ENCODE data around the gene SPRED2.

Gene SPRED2

GRCh38 chr2:65381607-65382051 is 50.8 kb downstream of the SPRED2 start:
- no peak for DNase-seq
- TF ChIP-seq POLR2A (IDR thresholded peaks at IDR 0.05; ENCODE audit: low read length) (no peak), GATA1 (IDR thresholded peaks at IDR 0.05; ENCODE audit: low read depth, low read length) (no peak)

GRCh38 chr2:65380255-65380654 is 52.1 kb downstream of the SPRED2 start:
- DNase-seq = no peak

GRCh38 chr2:65379721-65380171 is 52.7 kb downstream of the SPRED2 start:
- TF ChIP-seq GATA1 (IDR thresholded peaks at IDR 0.05; ENCODE audit: low read depth, low read length) (no peak), POLR2A (IDR thresholded peaks at IDR 0.05; ENCODE audit: low read length) (no peak)
- no peak for DNase-seq

More at GRCh38 chr2:65380255-65380654, 52.1 kb downstream of the SPRED2 start:
- no peak for TF ChIP-seq GATA1 (IDR thresholded peaks at IDR 0.05; ENCODE audit: low read depth, low read length)
- no peak for TF ChIP-seq POLR2A (IDR thresholded peaks at IDR 0.05; ENCODE audit: low read length)

- TF ChIP-seq GATA1 (IDR thresholded peaks at IDR 0.05; ENCODE audit: low read depth, low read length) (no peak), POLR2A (IDR thresholded peaks at IDR 0.05; ENCODE audit: low read length) (no peak)
- no peak for DNase-seq
Measured at GRCh38 chr2:65379223-65379622, 53.2 kb downstream of the SPRED2 start.

DNA sequence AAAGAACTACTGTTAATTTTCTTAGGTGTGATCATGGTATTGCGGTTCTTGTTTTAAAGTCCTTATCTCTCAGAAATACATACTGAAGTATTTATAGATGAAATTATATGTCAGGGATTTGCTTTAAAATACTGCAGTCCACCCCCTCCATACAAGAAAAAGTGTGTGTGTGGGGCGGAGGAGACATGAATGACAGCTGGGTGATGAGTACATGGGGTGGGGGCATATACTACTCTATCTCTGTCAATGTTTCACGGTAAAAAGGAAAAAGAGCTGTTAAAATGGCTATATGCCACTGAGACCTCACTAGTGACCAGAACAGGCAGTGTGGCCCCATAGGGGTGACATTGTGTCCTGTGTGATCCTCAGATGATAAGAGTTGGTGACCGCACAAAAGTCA is 54.1 kb downstream of the SPRED2 start:
- no peak for TF ChIP-seq GATA1 (IDR thresholded peaks at IDR 0.05; ENCODE audit: low read depth, low read length)
- TF ChIP-seq POLR2A (IDR thresholded peaks at IDR 0.05; ENCODE audit: low read length) = no peak
- no peak for DNase-seq

DNA sequence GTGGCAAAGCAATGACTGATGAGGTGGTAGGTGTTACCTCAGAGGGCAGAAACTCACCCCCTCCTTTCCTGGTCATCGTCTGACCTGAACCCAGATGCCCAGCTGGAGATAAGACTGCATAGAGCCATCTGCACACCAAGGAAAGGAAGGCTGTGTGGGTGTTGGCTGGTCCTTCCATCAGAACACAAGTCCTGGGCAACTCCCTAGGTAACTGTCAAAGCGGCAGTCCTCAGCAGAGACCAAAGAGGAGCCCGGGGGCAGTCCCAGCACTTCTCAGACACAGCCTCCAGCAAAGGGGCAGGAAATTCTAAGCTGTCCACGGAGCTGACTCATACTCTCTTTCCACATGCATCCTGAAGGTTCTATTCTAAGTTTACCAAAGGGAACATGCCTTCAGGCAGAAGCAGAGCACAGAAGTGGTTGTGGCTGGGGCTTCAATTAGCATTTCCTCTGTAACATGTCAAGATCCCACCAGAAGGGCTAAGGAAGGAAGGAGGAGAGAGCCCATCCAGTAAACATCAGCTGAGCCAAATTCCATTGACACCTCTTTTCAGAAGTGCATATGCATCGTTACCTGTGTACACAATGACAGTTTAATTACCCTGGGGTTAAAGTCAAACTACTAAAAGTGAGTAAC is 54.7 kb downstream of the SPRED2 start:
- TF ChIP-seq GATA1 (IDR thresholded peaks at IDR 0.05; ENCODE audit: low read depth, low read length) (no peak), POLR2A (IDR thresholded peaks at IDR 0.05; ENCODE audit: low read length) (no peak)
- peak in 1 of 2 experiments; percentile 31 for DNase-seq

- TF ChIP-seq POLR2A (IDR thresholded peaks at IDR 0.05; ENCODE audit: low read length) (no peak), GATA1 (IDR thresholded peaks at IDR 0.05; ENCODE audit: low read depth, low read length) (no peak)
- DNase-seq = no peak
Measured at GRCh38 chr2:65375723-65376122, 56.7 kb downstream of the SPRED2 start.

GRCh38 chr2:65374999-65375398 is 57.4 kb downstream of the SPRED2 start:
- no peak for TF ChIP-seq GATA1 (IDR thresholded peaks at IDR 0.05; ENCODE audit: low read depth, low read length)
- no peak for TF ChIP-seq POLR2A (IDR thresholded peaks at IDR 0.05; ENCODE audit: low read length)
- DNase-seq = no peak

GRCh38 chr2:65374575-65374974 is 57.8 kb downstream of the SPRED2 start:
- no peak for TF ChIP-seq POLR2A (IDR thresholded peaks at IDR 0.05; ENCODE audit: low read length)
- TF ChIP-seq GATA1 (IDR thresholded peaks at IDR 0.05; ENCODE audit: low read depth, low read length) = no peak

DNA sequence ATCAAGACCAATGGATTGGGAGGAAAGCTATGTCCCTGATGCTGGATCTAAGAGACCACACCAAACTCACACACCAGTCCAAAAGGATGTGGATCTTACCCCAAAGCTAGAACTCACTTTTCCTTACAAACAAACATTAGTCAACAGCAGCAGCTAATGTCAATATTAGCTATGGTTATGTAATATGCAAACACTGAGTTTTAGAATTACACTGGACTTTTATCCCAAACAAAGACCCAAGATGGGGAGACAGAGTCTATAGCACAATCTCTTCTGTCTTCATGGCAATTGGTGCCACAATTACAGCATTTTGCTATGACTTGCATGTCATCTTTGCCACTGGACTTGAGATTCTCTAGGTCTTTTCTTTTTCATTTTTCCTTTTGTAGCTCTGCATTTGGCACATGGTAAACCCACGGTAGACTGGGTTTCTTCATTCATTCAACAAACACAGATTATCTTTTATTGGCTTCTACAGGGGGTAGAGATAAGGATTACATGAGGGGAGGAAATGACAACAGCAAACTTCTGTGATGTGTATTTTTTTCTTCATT is 59.0 kb downstream of the SPRED2 start:
- TF ChIP-seq POLR2A (IDR thresholded peaks at IDR 0.05; ENCODE audit: low read length) (no peak), GATA1 (IDR thresholded peaks at IDR 0.05; ENCODE audit: low read depth, low read length) (no peak)
- DNase-seq = no peak

More at GRCh38 chr2:65374575-65374974, 57.8 kb downstream of the SPRED2 start:
- DNase-seq = no peak

DNA sequence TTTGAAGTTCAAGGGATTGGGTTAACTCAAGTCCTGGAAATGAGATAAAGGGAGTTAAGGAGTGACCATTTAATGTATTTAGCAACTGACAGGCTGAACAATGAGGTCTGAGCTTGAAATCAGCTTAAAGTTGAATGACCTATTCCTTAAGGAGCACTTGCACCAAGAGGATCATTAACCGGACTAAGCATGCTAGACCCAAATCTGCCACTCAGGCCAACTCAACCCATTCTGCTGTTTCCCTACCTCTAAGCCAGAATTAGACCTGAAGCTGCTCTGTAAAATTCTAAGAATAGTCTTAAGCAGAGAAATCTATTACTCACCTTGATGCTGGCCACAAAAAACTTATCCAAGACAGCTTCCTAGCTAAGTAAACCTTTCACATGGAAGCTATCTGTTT is 59.8 kb downstream of the SPRED2 start:
- DNase-seq = no peak
- TF ChIP-seq POLR2A (IDR thresholded peaks at IDR 0.05; ENCODE audit: low read length) (no peak), GATA1 (IDR thresholded peaks at IDR 0.05; ENCODE audit: low read depth, low read length) (no peak)

- TF ChIP-seq POLR2A (IDR thresholded peaks at IDR 0.05; ENCODE audit: low read length) (no peak), GATA1 (IDR thresholded peaks at IDR 0.05; ENCODE audit: low read depth, low read length) (no peak)
Measured at GRCh38 chr2:65371074-65371434, 61.3 kb downstream of the SPRED2 start.

GRCh38 chr2:65370387-65371073 is 61.9 kb downstream of the SPRED2 start:
- no peak for DNase-seq
- TF ChIP-seq POLR2A (IDR thresholded peaks at IDR 0.05; ENCODE audit: low read length) = no peak
- no peak for TF ChIP-seq GATA1 (IDR thresholded peaks at IDR 0.05; ENCODE audit: low read depth, low read length)

More at GRCh38 chr2:65371074-65371434, 61.3 kb downstream of the SPRED2 start:
- DNase-seq = no peak

DNA sequence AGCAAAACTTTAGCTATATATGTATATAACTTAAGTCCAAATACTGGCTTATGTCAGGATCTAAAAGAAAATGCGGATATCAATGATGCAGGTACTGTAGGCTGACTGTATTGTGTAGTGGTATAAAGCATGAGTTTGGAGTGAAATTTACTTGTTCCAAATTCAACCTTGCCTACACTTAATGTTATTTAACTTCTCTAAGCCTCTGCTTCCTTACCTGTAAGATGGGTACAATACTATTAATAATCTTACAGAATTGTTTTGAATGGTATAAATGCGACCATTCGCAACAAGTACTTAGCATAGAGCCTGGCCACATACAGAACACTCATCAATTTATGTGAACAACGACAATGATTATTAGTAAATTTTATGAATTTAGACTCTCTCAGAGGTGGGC is 62.4 kb downstream of the SPRED2 start:
- DNase-seq = no peak
- TF ChIP-seq POLR2A (IDR thresholded peaks at IDR 0.05; ENCODE audit: low read length) = no peak
- no peak for TF ChIP-seq GATA1 (IDR thresholded peaks at IDR 0.05; ENCODE audit: low read depth, low read length)
